OCI-LY1 (cell line): Measurements from ENCODE around the gene ZMAT2.

Experiments used
- H2AFZ ChIP-seq: fragments of 200-600 bp; sonication (generic), shearing (Covaris generic); 2 replicates; pipeline ENCODE4 v1.6.0; 2014; ENCODE audit warnings: antibody characterized with exemption, mild to moderate bottlenecking, low read length
- H3F3A ChIP-seq: fragments of 200-600 bp; sonication (generic), shearing (Covaris generic); 2 replicates; pipeline ENCODE4 v1.6.0; 2014; ENCODE audit warnings: mild to moderate bottlenecking, antibody characterized with exemption, low read length, moderate library complexity; ENCODE audit not compliant: insufficient read depth
- H3K27ac ChIP-seq: fragments of 200-600 bp; sonication (generic); 2 replicates; pipeline ENCODE4 v1.5.1; 2014; ENCODE audit warnings: low read length, mixed run types, mild to moderate bottlenecking, low read depth; ENCODE audit not compliant: poor library complexity, severe bottlenecking
- H3K27me3 ChIP-seq: fragments of 200-600 bp; sonication (generic); 2 replicates; pipeline ENCODE4 v1.6.0; 2014; ENCODE audit warnings: antibody characterized with exemption, mild to moderate bottlenecking, low read length, moderate library complexity; ENCODE audit not compliant: insufficient read depth
- H3K36me3 ChIP-seq: fragments of 200-600 bp; sonication (generic); 2 replicates; pipeline ENCODE4 v1.6.1; 2014; ENCODE audit warnings: mild to moderate bottlenecking, antibody characterized with exemption, low read length, moderate library complexity, mixed read lengths; ENCODE audit not compliant: insufficient read depth
- H3K4me1 ChIP-seq: fragments of 200-600 bp; sonication (generic); 2 replicates; pipeline ENCODE4 v1.5.1; 2014; ENCODE audit warnings: mild to moderate bottlenecking, low read length, moderate library complexity; ENCODE audit not compliant: insufficient read depth, severe bottlenecking
- H3K4me2 ChIP-seq: fragments of 200-600 bp; sonication (generic), shearing (Covaris generic); 2 replicates; pipeline ENCODE4 v1.6.1; 2014; ENCODE audit warnings: low read length
- H3K4me3 ChIP-seq: fragments of 200-600 bp; sonication (generic); 2 replicates; pipeline ENCODE4 v1.5.1; 2014; ENCODE audit warnings: low read length, low read depth, mild to moderate bottlenecking, mixed read lengths; ENCODE audit not compliant: poor library complexity, severe bottlenecking
- H3K79me2 ChIP-seq: fragments of 200-600 bp; shearing (Covaris generic); 2 replicates; pipeline ENCODE4 v1.6.1; 2016; ENCODE audit warnings: mixed run types, low read length, mixed read lengths; ENCODE audit not compliant: insufficient read depth
- H3K9ac ChIP-seq: fragments of 200-600 bp; sonication (generic), shearing (Covaris generic); 2 replicates; pipeline ENCODE4 v1.6.1; 2014; ENCODE audit warnings: mild to moderate bottlenecking, low read length, mixed read lengths
- H3K9me2 ChIP-seq: fragments of 200-600 bp; sonication (generic), shearing (Covaris generic); 2 replicates; pipeline ENCODE4 v1.6.1; 2014; ENCODE audit warnings: low read depth, mild to moderate bottlenecking, low read length, mixed read lengths
- H3K9me3 ChIP-seq: fragments of 200-600 bp; shearing (Covaris generic); 2 replicates; pipeline ENCODE4 v1.6.1; 2014; ENCODE audit warnings: low read length, mixed read lengths
- H4K20me1 ChIP-seq: fragments of 200-600 bp; sonication (generic), shearing (Covaris generic); 2 replicates; pipeline ENCODE4 v1.6.0; 2016; ENCODE audit warnings: mild to moderate bottlenecking, low read length; ENCODE audit not compliant: insufficient read depth
- CTCF ChIP-seq: fragments of 200-600 bp; sonication (generic), shearing (Covaris generic); IDR thresholded peaks from 2 replicates; pipeline ENCODE4 v1.5.1; 2017; ENCODE audit warnings: mild to moderate bottlenecking, antibody characterized with exemption, low read length, moderate library complexity, mixed read lengths
- EZH2 ChIP-seq: fragments of 200-600 bp; sonication (generic), shearing (Covaris generic); IDR thresholded peaks from 2 replicates; pipeline ENCODE4 v1.8.0; 2017; ENCODE audit warnings: borderline replicate concordance, mixed run types, mild to moderate bottlenecking, antibody characterized with exemption, low read length, moderate library complexity, mixed read lengths

Gene ZMAT2

GRCh38 chr5:140741967-140742366, 41.7 kb downstream of the ZMAT2 start:
- H3K9ac ChIP-seq = no peak overlapping the region
- no peaks in the 10 kb centered on the region for H3K9me2 ChIP-seq
- no peak for TF ChIP-seq EZH2
- no peak for TF ChIP-seq CTCF
- no peaks in the 10 kb centered on the region for H3K36me3 ChIP-seq
- no peaks in the 10 kb centered on the region for H3K9me3 ChIP-seq
- no peaks in the 10 kb centered on the region for H3K79me2 ChIP-seq
- H3K27me3 ChIP-seq = no peaks in the 10 kb centered on the region
- no peak overlapping the region for H2AFZ ChIP-seq
- no peaks in the 10 kb centered on the region for H3K4me1 ChIP-seq
- no peak overlapping the region for H3K4me2 ChIP-seq
- H3K4me3 ChIP-seq = no peak overlapping the region
- H4K20me1 ChIP-seq = no peaks in the 10 kb centered on the region
- no peak overlapping the region for H3K27ac ChIP-seq
- no peaks in the 10 kb centered on the region for H3F3A ChIP-seq

GRCh38 chr5:140753561-140753960, 53.3 kb downstream of the ZMAT2 start:
- TF ChIP-seq EZH2 (no peak), CTCF (no peak)
- Histone ChIP-seq H2AFZ (no peak overlapping the region), H3K9ac (no peak overlapping the region), H3K27ac (no peak overlapping the region), H3K79me2 (no peaks in the 10 kb centered on the region), H3F3A (no peaks in the 10 kb centered on the region), H3K4me2 (no peak overlapping the region), H3K9me3 (0 out of 2 replicates have a peak, but pooled peaks cover 4% of the 10 kb centered on the region), H4K20me1 (no peaks in the 10 kb centered on the region), H3K4me1 (no peaks in the 10 kb centered on the region), H3K36me3 (no peaks in the 10 kb centered on the region), H3K4me3 (no peak overlapping the region), H3K9me2 (no peaks in the 10 kb centered on the region), H3K27me3 (no peaks in the 10 kb centered on the region)
